ENCODE measurements around the gene PNRC1.

PNRC1 gene

DNA sequence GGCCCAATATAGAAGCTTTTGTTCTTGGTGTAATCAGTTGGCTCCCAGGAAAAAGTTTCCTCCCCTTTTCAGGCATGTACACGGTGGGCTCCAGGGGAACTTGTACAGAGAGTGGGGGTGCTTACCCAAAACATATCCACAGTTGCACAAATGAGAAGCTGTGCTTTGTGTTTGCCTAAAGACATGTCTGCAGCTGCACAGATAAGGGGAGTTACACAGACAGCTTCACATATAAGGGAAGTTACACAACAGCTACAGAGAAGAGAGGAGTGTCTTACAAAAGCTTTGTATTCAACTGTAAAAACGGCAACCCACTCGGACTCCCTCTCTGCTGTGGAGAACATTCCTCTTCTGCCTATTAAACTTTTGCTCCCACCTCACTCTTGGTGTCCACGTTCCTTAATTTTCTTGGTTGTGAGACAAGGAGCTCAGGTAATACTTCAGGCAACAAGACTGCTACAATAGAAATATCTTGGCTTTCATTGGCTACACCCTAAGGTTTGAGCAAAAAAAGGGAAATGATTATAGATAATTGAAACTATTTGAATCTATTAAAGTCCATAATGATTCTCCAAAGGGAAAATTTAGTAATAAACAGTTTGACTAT lies 7.4 kb upstream of the PNRC1 start:
- H3K4me3 Mint-ChIP-seq, result no peak overlapping the region
- no peak overlapping the region for H3K27ac Mint-ChIP-seq
- ATAC-seq (no peak), DNase-seq (no peak)
- H3K27me3 Mint-ChIP-seq, result peaks cover 8% of the 10 kb centered on the region
- no peaks in the 10 kb centered on the region for H3K9me3 Mint-ChIP-seq
- H3K4me1 Mint-ChIP-seq, result no peaks in the 10 kb centered on the region

DNA sequence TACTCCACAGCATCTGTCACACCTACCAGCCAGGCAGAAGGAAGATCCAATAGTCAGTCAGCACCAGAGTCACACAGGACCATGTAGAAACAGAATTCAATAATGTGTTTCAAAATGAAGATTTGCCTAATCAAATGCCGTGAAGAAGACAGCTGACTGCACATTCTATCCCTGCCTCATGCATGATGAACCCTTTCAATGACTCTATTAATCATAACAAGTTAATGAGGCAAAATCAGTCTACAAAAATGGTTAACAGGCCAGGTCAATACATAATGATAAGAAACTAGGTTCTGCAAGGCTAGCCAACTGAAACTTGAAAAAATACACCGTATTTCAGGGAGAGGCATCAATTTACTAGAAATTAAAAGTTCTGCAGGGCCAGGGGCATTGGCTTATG lies 6.7 kb upstream of the PNRC1 start:
- Mint-ChIP-seq H3K4me1 (peaks cover 4% of the 10 kb centered on the region), H3K9me3 (no peaks in the 10 kb centered on the region), H3K27ac (no peak overlapping the region), H3K4me3 (no peak overlapping the region), H3K27me3 (peaks cover 8% of the 10 kb centered on the region)
- ATAC-seq (no peak), DNase-seq (no peak)

DNA sequence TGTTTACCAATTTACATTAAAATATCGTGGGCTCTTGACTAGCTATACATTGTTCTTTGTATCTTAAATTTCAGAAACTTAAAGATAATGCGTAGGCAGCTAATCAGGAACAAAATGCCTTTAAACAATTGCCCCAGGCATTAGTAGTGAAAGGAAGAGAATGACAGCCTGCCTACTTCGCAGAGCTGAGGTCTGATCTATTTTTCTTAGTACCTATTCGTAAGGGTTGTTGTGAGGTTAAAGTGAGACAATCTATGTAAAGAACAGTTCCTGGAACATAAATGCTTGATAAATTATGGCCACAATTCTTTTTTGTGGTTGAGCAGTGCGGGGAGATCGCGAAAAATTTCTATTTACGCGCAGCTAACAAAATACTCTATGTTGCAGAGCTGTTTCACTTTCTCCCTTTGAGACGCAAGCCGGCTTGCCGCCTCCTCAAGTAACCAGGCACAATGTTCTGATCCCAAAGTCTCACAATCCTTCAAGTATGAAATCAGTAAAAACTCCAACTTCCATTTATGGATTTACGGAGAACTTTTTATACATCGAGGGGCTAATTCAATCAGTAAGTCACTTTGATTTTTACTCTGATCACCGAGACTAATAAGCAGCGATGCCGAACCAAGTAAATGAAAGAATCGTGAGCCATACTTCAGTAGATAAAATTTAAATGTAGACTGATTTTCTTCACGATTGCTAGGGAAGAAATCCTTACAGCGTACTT lies 878 bp upstream of the PNRC1 start:
- Mint-ChIP-seq H3K4me1 (peaks cover 23% of the 10 kb centered on the region), H3K27ac (peak overlapping the region; percentile 96 to 98), H3K4me3 (peak overlapping the region; percentile 86 to 93), H3K27me3 (no peaks in the 10 kb centered on the region), H3K9me3 (no peaks in the 10 kb centered on the region)
- ATAC-seq (peak; percentile 59), DNase-seq (peak; percentile 69 to 78)

DNA sequence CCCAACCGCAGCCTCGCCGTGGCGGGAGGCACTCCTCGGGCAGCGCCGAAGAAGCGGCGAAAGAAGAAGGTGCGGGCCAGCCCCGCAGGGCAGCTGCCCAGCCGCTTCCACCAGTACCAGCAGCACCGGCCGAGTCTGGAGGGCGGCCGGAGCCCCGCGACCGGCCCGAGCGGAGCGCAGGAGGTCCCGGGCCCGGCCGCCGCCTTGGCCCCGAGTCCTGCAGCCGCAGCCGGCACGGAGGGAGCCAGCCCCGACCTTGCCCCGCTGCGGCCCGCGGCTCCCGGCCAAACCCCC lies 525 bp downstream of the PNRC1 start:
- DNase-seq (no peak), ATAC-seq (peak; percentile 41)
- Mint-ChIP-seq H3K27me3 (no peaks in the 10 kb centered on the region), H3K4me1 (peaks cover 34% of the 10 kb centered on the region), H3K9me3 (no peaks in the 10 kb centered on the region), H3K27ac (peak overlapping the region; percentile 98), H3K4me3 (peak overlapping the region; percentile 86 to 100)

DNA sequence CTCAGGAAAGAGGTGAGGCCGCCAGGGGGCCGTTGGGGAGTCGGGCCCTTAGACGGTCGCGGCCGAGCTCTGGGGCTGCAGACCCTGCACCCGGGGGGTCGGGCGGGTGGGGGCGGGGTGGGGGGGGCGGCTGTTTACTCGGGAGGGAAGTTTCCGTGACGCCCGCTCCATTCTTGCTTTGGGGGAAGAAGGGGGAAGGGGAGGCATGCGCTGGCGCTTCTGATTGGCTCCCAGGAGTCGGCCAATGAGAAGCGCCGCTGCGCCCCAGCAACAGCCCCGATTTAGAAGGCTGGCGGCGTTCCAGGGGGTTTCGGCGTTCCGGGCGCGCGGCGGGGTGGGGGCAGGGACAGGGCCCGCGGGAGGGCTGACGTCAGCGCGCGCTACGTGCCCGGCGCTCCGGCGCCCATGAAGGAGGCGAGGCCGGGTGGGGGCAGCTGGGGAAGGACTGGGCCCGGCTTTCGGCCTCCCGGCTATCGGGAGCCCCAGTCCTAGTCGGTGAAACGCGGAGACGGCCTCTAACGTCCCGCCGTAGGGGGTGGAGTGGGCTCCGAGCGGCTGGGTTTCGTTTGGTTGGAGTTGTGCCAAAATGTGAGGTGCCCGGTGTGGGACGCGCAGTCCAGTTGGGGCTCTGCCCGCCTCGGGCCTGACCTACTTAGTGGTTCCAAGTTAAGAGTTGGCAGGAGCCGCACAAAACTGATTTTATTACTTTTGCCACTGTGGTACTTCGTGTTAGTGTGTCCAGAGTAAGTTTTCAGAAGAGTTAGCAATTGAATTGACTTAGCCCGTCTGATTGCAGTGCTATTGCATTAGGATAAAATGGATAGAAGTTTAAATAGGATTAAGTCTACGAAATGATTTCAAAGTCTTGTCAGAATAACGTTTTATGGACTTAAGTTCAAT lies 1.1 kb downstream of the PNRC1 start:
- ATAC-seq (peak; percentile 72), DNase-seq (peak; percentile 98)
- Mint-ChIP-seq H3K27ac (peak overlapping the region; percentile 99 to 100), H3K4me3 (peak overlapping the region; percentile 86 to 100), H3K27me3 (no peaks in the 10 kb centered on the region), H3K4me1 (peaks cover 38% of the 10 kb centered on the region), H3K9me3 (no peaks in the 10 kb centered on the region)

DNA sequence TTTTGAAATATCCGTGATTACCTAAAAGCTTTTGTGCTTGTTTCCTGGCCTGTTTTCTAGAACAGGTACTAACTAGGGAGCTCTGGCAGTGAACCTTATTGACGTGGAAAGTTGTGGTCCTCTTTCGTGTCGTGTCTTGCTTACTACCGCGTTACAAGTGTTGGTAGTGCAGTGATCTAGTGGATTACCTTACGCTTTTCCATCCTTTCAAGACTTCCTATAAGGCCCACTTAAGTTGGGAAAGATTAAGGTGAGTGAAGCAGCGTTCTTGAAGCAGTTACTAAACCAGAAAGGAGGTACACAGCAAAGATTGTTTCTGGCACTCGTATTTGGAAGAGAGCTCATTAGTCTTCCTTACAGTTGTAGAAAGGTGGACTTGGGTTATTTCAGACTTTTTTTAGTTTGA lies 1.9 kb downstream of the PNRC1 start:
- no peaks in the 10 kb centered on the region for H3K9me3 Mint-ChIP-seq
- peak overlapping the region; percentile 86 to 100 for H3K4me3 Mint-ChIP-seq
- H3K27ac Mint-ChIP-seq, result peak overlapping the region; percentile 99 to 100
- H3K4me1 Mint-ChIP-seq, result peaks cover 44% of the 10 kb centered on the region
- no peaks in the 10 kb centered on the region for H3K27me3 Mint-ChIP-seq
- no peak for DNase-seq
- no peak for ATAC-seq

DNA sequence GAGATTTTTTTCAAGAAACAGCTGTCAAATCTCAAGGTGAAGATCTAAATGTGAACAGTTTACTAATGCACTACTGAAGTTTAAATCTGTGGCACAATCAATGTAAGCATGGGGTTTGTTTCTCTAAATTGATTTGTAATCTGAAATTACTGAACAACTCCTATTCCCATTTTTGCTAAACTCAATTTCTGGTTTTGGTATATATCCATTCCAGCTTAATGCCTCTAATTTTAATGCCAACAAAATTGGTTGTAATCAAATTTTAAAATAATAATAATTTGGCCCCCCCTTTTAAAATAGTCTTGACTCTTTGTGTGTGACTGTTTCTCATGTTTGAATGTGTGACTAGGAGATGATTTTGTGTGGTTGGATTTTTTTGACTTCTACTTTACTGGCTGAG lies 4.0 kb downstream of the PNRC1 start:
- H3K4me3 Mint-ChIP-seq, result peak overlapping the region; percentile 38 to 63
- H3K9me3 Mint-ChIP-seq, result no peaks in the 10 kb centered on the region
- ATAC-seq, result no peak
- peaks cover 46% of the 10 kb centered on the region for H3K4me1 Mint-ChIP-seq
- H3K27ac Mint-ChIP-seq, result no peak overlapping the region
- DNase-seq, result no peak
- no peaks in the 10 kb centered on the region for H3K27me3 Mint-ChIP-seq

DNA sequence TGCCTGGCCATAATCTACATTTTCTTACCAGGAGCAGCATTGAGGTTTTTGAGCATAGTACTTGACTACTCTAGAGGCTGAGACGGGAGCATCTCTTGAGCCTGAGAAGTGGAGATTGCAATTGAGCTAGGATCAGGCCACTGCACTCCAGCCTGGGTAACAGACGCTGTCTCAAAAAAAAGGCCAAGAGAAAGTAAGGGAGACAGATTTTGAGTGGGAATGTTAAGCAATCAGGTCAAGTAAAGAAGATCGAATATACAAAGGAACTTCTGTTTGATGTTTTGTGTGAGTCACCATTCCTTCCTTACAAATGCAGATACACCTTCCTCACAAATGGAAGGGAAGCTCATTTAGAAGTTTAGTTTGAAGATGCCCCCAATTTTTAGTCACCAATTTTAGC lies 4.4 kb downstream of the PNRC1 start:
- H3K27ac Mint-ChIP-seq, result no peak overlapping the region
- DNase-seq (no peak), ATAC-seq (no peak)
- H3K9me3 Mint-ChIP-seq, result no peaks in the 10 kb centered on the region
- H3K4me1 Mint-ChIP-seq, result peaks cover 50% of the 10 kb centered on the region
- peak overlapping the region; percentile 35 to 63 for H3K4me3 Mint-ChIP-seq
- H3K27me3 Mint-ChIP-seq, result no peaks in the 10 kb centered on the region

DNA sequence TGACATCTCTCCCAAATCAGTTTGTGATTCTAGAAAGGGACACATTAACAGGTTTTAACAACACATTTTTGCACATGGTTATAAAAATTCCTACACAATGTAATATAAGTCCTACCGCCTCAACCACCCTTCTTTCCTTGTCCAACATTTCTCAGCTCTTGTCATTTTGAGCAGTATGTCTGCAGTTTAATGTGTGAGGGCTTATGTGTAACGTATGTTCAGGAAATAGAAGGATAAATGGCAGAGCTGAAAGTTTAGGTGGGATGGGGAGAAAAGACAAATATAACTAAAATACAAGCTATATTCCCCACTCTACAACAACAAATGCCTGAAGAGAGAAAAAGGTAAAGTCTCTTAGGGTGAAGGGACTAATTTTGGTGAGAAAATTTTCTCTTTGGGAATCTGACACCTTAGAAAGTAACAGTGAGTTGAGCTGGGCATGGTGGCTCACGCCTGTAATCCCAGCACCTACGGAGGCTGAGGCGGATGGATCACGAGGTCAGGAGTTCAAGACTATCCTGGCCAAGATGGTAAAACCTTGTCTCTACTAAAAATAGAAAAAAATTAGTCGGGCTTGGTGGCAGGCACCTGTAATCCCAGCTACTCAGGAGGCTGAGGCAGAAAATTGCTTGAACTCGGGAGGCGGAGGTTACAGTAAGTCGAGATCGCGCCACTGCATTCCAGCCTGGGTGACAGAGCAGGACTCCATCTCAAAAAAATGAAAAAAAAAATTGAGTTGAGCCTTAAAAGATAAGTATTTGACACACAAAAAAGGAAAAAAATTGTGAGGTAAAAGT lies 5.1 kb downstream of the PNRC1 start:
- ATAC-seq (no peak), DNase-seq (no peak)
- Mint-ChIP-seq H3K4me3 (no peak overlapping the region), H3K9me3 (no peaks in the 10 kb centered on the region), H3K27ac (no peak overlapping the region), H3K27me3 (no peaks in the 10 kb centered on the region), H3K4me1 (peaks cover 54% of the 10 kb centered on the region)

DNA sequence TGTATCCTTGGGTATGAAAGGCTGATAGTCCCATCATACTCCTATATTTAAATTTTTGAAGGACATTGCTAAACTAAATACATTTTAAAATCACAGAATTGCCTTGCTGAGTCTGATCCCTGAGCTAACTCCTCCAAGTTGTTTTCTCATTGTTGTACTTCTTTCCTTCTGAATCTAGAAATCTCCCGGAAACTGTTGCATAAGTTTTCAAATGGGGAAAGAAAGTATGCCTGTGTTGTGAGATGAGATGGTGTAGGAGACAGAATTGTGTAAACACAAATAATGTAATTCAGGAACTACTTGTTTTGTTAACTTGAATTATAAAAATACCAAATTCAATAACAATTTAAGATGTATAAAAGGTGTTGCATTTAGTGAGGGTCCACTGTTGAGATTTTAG lies 7.3 kb downstream of the PNRC1 start:
- Mint-ChIP-seq H3K27me3 (no peaks in the 10 kb centered on the region), H3K4me1 (peaks cover 59% of the 10 kb centered on the region), H3K4me3 (no peak overlapping the region)

DNA sequence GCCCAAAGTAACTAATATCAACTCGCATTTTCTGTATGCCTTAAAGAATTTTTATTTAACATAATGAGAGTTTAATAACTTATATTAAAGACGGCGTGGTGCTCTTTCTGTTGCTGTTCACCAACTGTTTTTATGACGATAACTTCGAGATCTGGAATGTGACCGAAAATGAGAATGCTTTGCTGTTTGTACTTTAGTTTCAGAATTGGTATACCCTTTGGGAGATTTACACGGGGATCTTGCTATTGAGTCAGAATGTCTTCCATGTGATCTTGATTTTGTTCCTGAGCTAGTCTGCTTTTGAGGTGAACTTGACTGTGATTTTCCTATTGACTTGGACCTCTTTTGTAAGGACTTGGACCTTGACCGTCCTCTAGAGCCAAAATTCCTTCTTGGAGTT lies 17.9 kb downstream of the PNRC1 start:
- H3K4me3 Mint-ChIP-seq, result no peak overlapping the region
- H3K27me3 Mint-ChIP-seq, result no peaks in the 10 kb centered on the region
- no peaks in the 10 kb centered on the region for H3K4me1 Mint-ChIP-seq
- H3K27ac Mint-ChIP-seq, result no peak overlapping the region
- no peaks in the 10 kb centered on the region for H3K9me3 Mint-ChIP-seq
- DNase-seq (no peak), ATAC-seq (no peak)

More for the DNA sequence above, 7.3 kb downstream of the PNRC1 start:
- no peaks in the 10 kb centered on the region for H3K9me3 Mint-ChIP-seq
- no peak overlapping the region for H3K27ac Mint-ChIP-seq
- no peak for DNase-seq
- ATAC-seq, result no peak

DNA sequence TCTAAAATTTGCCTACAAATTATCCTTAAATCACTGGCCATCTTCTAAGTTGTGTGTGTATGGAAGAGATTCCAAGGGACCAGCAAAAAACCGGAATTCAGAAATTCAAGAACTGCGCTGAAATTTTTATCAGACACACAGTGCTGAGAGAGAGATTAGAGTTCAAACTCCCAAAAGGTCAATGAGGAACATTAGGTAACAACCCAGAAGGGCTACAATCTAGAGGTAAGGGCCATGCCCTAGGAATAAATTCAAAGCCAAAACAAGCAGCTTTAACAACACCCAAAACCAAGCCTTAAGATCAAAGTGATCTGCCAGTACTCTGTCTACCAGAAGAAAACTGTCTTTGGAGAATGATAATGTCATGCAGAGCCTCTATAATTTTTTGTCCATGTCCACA lies 19.6 kb downstream of the PNRC1 start:
- DNase-seq (no peak), ATAC-seq (no peak)
- Mint-ChIP-seq H3K4me3 (no peak overlapping the region), H3K27ac (no peak overlapping the region), H3K4me1 (no peaks in the 10 kb centered on the region), H3K27me3 (no peaks in the 10 kb centered on the region), H3K9me3 (no peaks in the 10 kb centered on the region)

DNA sequence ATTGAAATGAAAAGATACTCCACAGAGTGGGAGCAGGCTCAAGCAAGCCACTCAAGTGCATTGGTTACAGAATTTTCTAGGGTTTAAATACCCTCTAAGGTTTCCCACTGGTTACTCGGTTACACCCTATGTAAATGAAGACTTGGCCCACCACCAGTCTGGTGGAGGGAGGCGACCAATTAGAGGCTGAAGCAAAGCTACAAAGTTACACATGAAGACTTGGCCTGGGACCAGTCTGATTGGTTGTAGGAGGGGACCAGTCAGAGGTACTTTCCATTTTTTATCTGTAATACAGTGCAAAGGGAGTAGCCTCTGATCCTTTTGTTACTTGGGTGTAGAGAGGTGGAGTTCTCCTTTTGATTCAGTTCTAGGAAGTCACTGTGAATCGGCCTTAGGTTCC lies 29.7 kb downstream of the PNRC1 start:
- ATAC-seq (no peak), DNase-seq (no peak)
- H3K27ac Mint-ChIP-seq, result no peak overlapping the region
- H3K27me3 Mint-ChIP-seq, result no peaks in the 10 kb centered on the region
- H3K9me3 Mint-ChIP-seq, result no peaks in the 10 kb centered on the region
- H3K4me3 Mint-ChIP-seq, result no peak overlapping the region
- no peaks in the 10 kb centered on the region for H3K4me1 Mint-ChIP-seq

DNA sequence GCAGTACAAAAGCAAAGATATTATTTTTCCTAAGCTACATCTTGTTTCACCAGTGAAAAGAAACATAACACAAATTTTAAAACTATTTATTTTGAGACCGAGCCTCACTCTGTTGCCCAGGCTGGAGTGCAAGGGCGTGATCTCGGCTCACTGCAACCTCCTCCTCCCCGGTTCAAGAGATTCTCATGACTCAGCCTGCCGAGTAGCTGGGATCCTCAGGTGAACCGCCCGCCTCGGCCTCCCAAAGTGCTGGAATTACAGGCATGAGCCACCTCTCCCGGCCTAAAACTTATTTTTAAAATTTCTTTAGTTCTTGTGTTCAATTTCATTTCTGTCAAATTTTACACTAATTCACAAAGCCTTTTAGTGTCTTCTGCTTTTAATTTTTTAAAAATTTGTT lies 31.4 kb downstream of the PNRC1 start:
- ATAC-seq (no peak), DNase-seq (no peak)
- H3K27ac Mint-ChIP-seq, result no peak overlapping the region
- H3K4me1 Mint-ChIP-seq, result peaks cover 2% of the 10 kb centered on the region
- H3K9me3 Mint-ChIP-seq, result no peaks in the 10 kb centered on the region
- no peaks in the 10 kb centered on the region for H3K27me3 Mint-ChIP-seq
- no peak overlapping the region for H3K4me3 Mint-ChIP-seq

DNA sequence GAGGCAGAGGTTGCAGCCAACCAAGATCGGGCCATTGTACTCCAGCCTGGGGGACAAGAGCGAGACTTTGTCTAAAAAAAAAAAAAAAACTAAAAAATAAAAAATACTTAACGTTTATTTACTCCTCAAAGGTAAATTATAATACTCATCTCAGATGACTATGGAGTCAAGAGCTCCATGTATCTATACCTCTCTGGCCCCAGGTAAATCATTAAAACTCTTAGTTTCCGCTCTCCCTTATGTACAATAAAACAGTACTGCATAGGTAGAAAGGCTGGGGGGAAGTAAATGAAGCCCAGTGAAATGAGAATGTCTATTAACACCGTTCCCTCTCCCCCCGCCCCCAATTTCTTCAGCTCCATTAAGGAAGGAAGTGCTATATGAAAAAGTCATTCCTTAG lies 36.2 kb downstream of the PNRC1 start:
- DNase-seq, result no peak
- ATAC-seq, result no peak
- H3K27ac Mint-ChIP-seq, result no peak overlapping the region
- H3K4me3 Mint-ChIP-seq, result peak overlapping the region; percentile 77 to 90
- peaks cover 3 to 7% of the 10 kb centered on the region in 2 donors for H3K9me3 Mint-ChIP-seq
- peaks cover 5% of the 10 kb centered on the region for H3K4me1 Mint-ChIP-seq
- no peaks in the 10 kb centered on the region for H3K27me3 Mint-ChIP-seq
